DND-41 (cell line): Measurements from ENCODE around the gene SYNE2.

ENCODE experiments used
- CTCF ChIP-seq: IDR thresholded peaks from 2 replicates; pipeline ENCODE4 v1.5.1; 2012; ENCODE audit warnings: borderline replicate concordance, low read length, moderate library complexity, mild to moderate bottlenecking; ENCODE audit not compliant: poor library complexity, severe bottlenecking; ENCODE audit errors: extremely low read depth
- EZH2 ChIP-seq: IDR thresholded peaks from 3 replicates; pipeline ENCODE4 v1.6.1; 2012; ENCODE audit warnings: borderline replicate concordance, low read depth, mild to moderate bottlenecking, moderate library complexity, low read length, inconsistent platforms; ENCODE audit not compliant: severe bottlenecking

- no peak for TF ChIP-seq CTCF
- TF ChIP-seq EZH2: no peak
These were observed 143.9 kb downstream of the SYNE2 start for GRCh38 chr14:63996625-63997220.
